Measurements from ENCODE around the gene SMARCA4. TPM values are rescaled to one million over a fixed set of nuclear protein-coding genes. Genes with fewer than 3 reads are reported as not detected.

Gene SMARCA4
- total and polyA plus RNA-seq, 3 donors from 2014 or later: 141 to 188 (median 180) TPM

GRCh38 chr19:10968527-10969135 lies 7.8 kb downstream of the SMARCA4 start:
- intact Hi-C loops (cut with DNase I; ENCODE audit: low total_unique reads): no loop called here
- Histone ChIP-seq H3K27me3 (no peaks in the 10 kb centered on the region), H3K27ac (no peak overlapping the region), H3K9me3 (no peaks in the 10 kb centered on the region), H3K36me3 (ENCODE audit: low read depth, missing control alignments) (no peaks in the 10 kb centered on the region), H3K4me1 (no peaks in the 10 kb centered on the region), H3K4me3 (no peak overlapping the region)
- no peak for DNase-seq
- 70 to 71% methylated on average over 8 to 10 of the region's 10 CpGs for WGBS, 2 donors
- TF ChIP-seq POLR2A (IDR thresholded peaks at IDR 0.05): no peak

DNA sequence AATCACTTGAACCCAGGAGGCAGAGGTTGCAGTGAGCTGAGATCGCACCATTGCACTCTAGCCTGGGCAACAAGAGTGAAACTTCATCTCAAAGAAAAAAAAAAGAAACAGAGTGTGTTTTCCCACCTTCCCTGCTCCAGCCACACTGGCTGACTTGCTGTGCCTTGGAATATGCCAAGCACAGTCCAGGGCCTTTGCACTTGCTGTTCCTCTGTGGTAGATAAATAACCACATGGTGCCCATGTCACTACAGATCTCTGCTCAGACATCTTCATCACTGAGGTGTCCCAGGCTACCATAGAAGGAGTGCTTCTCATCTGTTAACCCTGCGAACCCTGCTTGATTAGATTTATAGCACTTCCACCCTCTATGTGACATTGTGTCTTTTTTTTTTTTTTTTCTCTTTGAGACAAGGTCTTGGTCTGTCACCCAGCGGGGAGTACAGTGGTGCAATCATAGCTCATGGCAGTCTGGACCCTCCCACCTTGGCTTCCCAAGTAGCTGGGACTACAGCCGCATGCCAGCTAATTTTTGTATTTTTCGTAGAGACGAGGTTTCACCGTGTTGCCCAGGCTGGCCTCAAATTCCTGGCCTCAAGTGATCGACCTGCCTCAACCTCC lies 10.4 kb downstream of the SMARCA4 start:
- Histone ChIP-seq H3K4me3 (no peak overlapping the region), H3K27ac (no peak overlapping the region), H3K4me1 (peaks cover 10% of the 10 kb centered on the region), H3K9me3 (no peaks in the 10 kb centered on the region), H3K36me3 (ENCODE audit: low read depth, missing control alignments) (no peaks in the 10 kb centered on the region), H3K27me3 (no peaks in the 10 kb centered on the region)
- TF ChIP-seq CTCF (IDR thresholded peaks at IDR 0.05): no peak
- no peak for TF ChIP-seq POLR2A (IDR thresholded peaks at IDR 0.05)
- intact Hi-C loops (cut with DNase I; ENCODE audit: low total_unique reads): no loop called here
- WGBS, 2 donors: 89 to 90% methylated on average over 8 of the region's 8 CpGs
- DNase-seq: no peak

- Histone ChIP-seq H3K27ac (peak overlapping the region in 1 of 2 donors; percentile 50), H3K27me3 (no peaks in the 10 kb centered on the region), H3K36me3 (ENCODE audit: low read depth, missing control alignments) (no peaks in the 10 kb centered on the region), H3K4me3 (no peak overlapping the region), H3K4me1 (peaks cover 18% of the 10 kb centered on the region), H3K9me3 (no peaks in the 10 kb centered on the region)
- WGBS, 2 donors: 62 to 68% methylated on average over 19 of the region's 19 CpGs
- intact Hi-C loops (cut with DNase I; ENCODE audit: low total_unique reads): no loop called here
- DNase-seq: peak; percentile 74
- TF ChIP-seq POLR2A (IDR thresholded peaks at IDR 0.05): no peak
- no peak for TF ChIP-seq CTCF (IDR thresholded peaks at IDR 0.05)
Observed at GRCh38 chr19:10975374-10976130, 14.7 kb downstream of the SMARCA4 start.

- intact Hi-C loops (cut with DNase I; ENCODE audit: low total_unique reads): no loop called here
- no peak overlapping the region for H3K4me3 ChIP-seq
- peaks cover 18% of the 10 kb centered on the region for H3K4me1 ChIP-seq
- WGBS, 2 donors: 56 to 62% methylated on average over 17 to 19 of the region's 19 CpGs
- peak overlapping the region in 1 of 2 donors; percentile 50 for H3K27ac ChIP-seq
- no peaks in the 10 kb centered on the region for H3K27me3 ChIP-seq
- TF ChIP-seq CTCF (IDR thresholded peaks at IDR 0.05) (no peak), POLR2A (IDR thresholded peaks at IDR 0.05) (no peak)
- DNase-seq: no peak
- H3K36me3 ChIP-seq (ENCODE audit: low read depth, missing control alignments): no peaks in the 10 kb centered on the region
- no peaks in the 10 kb centered on the region for H3K9me3 ChIP-seq
Observed at GRCh38 chr19:10976131-10976892, 15.5 kb downstream of the SMARCA4 start.

DNA sequence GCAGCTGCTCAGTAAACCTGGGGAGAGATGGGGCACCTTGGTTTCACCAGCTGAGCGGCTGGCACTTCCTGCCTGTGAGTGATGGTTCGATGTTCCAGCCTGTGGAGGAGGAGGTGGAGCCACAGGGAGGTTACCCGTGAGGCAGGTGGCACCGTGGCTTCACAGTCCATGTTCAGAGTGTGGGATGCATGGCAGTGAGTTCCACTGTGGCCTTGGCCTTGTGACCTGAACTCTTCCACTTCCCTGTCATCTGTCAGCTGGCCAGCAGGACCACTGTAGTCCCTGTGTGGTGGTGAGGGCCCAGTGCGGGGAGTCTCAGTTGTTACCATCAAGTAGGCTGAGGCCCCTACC lies 16.9 kb downstream of the SMARCA4 start:
- Histone ChIP-seq H3K9me3 (no peaks in the 10 kb centered on the region), H3K27ac (no peak overlapping the region), H3K4me3 (no peak overlapping the region), H3K36me3 (ENCODE audit: low read depth, missing control alignments) (no peaks in the 10 kb centered on the region), H3K4me1 (peaks cover 18% of the 10 kb centered on the region), H3K27me3 (no peaks in the 10 kb centered on the region)
- intact Hi-C loops (cut with DNase I; ENCODE audit: low total_unique reads): no loop called here
- DNase-seq: no peak
- 82 to 97% methylated on average over 3 to 5 of the region's 5 CpGs for WGBS, 2 donors
- no peak for TF ChIP-seq CTCF (IDR thresholded peaks at IDR 0.05)
- no peak for TF ChIP-seq POLR2A (IDR thresholded peaks at IDR 0.05)

Measured in testis (tissue), 3 donors.